ENCODE results near the gene UGT2B17. TPM values are rescaled to one million over a fixed set of nuclear protein-coding genes. Genes with fewer than 3 reads are reported as not detected.

The UGT2B17 gene
- total and polyA plus RNA-seq, 10 of the 15 experiments (the other 5 are each of a cell fraction or from before 2014, with no cell fraction given), result 0.15 TPM; not detected in 9

DNA sequence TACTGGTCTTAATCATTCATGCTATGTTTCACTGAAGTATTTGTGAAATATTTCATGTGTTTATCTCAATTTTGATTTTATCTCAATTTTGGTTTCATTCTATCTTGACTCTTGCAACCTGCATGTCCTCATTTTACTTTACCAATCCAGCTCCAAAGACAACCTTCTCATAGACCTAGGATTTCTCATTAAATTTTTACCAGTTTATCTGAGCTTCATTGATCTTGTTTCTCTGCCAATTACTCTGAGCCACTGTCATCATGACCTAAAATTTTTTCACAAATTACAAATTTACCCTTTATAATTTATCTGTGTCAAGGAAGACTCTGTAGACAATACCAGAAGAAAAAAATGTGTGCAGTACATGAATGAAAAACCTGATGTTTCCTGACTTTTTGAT, 18.6 kb upstream of the UGT2B17 start (continued):
- TF ChIP-seq, protein P1, sequence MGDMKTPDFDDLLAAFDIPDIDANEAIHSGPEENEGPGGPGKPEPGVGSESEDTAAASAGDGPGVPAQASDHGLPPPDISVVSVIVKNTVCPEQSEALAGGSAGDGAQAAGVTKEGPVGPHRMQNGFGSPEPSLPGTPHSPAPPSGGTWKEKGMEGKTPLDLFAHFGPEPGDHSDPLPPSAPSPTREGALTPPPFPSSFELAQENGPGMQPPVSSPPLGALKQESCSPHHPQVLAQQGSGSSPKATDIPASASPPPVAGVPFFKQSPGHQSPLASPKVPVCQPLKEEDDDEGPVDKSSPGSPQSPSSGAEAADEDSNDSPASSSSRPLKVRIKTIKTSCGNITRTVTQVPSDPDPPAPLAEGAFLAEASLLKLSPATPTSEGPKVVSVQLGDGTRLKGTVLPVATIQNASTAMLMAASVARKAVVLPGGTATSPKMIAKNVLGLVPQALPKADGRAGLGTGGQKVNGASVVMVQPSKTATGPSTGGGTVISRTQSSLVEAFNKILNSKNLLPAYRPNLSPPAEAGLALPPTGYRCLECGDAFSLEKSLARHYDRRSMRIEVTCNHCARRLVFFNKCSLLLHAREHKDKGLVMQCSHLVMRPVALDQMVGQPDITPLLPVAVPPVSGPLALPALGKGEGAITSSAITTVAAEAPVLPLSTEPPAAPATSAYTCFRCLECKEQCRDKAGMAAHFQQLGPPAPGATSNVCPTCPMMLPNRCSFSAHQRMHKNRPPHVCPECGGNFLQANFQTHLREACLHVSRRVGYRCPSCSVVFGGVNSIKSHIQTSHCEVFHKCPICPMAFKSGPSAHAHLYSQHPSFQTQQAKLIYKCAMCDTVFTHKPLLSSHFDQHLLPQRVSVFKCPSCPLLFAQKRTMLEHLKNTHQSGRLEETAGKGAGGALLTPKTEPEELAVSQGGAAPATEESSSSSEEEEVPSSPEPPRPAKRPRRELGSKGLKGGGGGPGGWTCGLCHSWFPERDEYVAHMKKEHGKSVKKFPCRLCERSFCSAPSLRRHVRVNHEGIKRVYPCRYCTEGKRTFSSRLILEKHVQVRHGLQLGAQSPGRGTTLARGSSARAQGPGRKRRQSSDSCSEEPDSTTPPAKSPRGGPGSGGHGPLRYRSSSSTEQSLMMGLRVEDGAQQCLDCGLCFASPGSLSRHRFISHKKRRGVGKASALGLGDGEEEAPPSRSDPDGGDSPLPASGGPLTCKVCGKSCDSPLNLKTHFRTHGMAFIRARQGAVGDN (IDR thresholded peaks at IDR 0.05), result no peak
- TF ChIP-seq FOXK2 (IDR thresholded peaks at IDR 0.05) (no peak), EZH2 (IDR thresholded peaks at IDR 0.05; ENCODE audit: borderline replicate concordance, control insufficient read depth, low read depth, low read length) (no peak)

DNA sequence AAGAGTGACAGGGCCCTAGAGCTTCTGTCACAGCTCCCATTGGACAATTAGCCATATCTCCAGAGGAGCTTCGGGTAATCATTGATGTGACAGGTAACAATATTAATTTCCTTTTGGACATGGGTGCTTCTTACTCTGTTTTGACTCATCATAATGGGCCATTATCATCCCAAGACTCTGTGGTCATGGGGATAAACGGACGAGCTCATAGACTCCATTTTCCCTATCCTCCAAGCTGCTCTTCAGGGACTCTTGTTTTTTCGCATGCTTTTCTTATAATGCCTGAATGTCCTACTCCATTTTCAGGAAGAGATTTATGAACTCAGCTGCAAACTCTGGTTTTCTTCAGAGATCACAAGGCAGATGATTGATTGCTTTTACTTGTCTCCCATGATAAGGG, 17.0 kb upstream of the UGT2B17 start:
- no peak for ATAC-seq
- Histone ChIP-seq H3K4me1 (ENCODE audit: control insufficient read depth, insufficient read depth, low read length) (no peaks in the 10 kb centered on the region), H3K27ac (ENCODE audit: control insufficient read depth, insufficient read depth) (no peak overlapping the region), H3K9ac (ENCODE audit: control insufficient read depth, insufficient read depth, low read length) (no peak overlapping the region), H3K4me3 (no peak overlapping the region), H4K20me1 (ENCODE audit: control insufficient read depth, insufficient read depth) (no peaks in the 10 kb centered on the region), H2AFZ (ENCODE audit: control insufficient read depth, low read depth, low read length) (no peak overlapping the region), H3K9me3 (replicated peaks; ENCODE audit: control insufficient read depth, insufficient read depth, low read length) (no peaks in the 10 kb centered on the region), H3K4me2 (ENCODE audit: control insufficient read depth, insufficient read depth) (no peak overlapping the region), H3K79me2 (ENCODE audit: control insufficient read depth, insufficient read depth, low read length) (no peaks in the 10 kb centered on the region), H3K36me3 (ENCODE audit: control insufficient read depth in 2 of 2, insufficient read depth in 2 of 2, low read length in 1 of 2) (no peaks in the 10 kb centered on the region), H3K27me3 (replicated peaks in 1 of 2; ENCODE audit: control insufficient read depth in 2 of 2, insufficient read depth in 2 of 2, low read length in 1 of 2) (no peaks in the 10 kb centered on the region)
- no CpG with 5 or more reads among the region's 4 CpGs for WGBS (ENCODE audit: insufficient coverage, insufficient replicate concordance, low lambda C conversion rate, missing lambda C conversion rate)
- no peak for FAIRE-seq
- SMC1A ChIA-PET (ENCODE audit: uncharacterized antibody, unreplicated experiment), result no interaction called here
- TF ChIP-seq JUNB (IDR thresholded peaks at IDR 0.05) (no peak), TCF3 (IDR thresholded peaks at IDR 0.05; ENCODE audit: borderline replicate concordance, insufficient read depth, low read depth, low read length) (no peak), RFX5 (IDR thresholded peaks at IDR 0.05; ENCODE audit: low read depth, low read length) (no peak), ZNF24 (IDR thresholded peaks at IDR 0.05) (no peak), RBBP5 (conservative IDR thresholded peaks at IDR 0.05) (no peak), WRNIP1 (IDR thresholded peaks at IDR 0.05; ENCODE audit: borderline replicate concordance, low read depth, low read length) (no peak), SUZ12 (IDR thresholded peaks at IDR 0.05; ENCODE audit: unreplicated experiment) (no peak), EED (IDR thresholded peaks at IDR 0.05; ENCODE audit: low read depth) (no peak), HCFC1 (IDR thresholded peaks at IDR 0.05; ENCODE audit: low read length) (no peak), FOXK2 (IDR thresholded peaks at IDR 0.05) (no peak)
- no TSS peak for BruUV-seq (replicated peaks)
- CTCF ChIA-PET, result no interaction called here
- no peak for DNase-seq (ENCODE audit: low read depth, low spot score)
- in situ Hi-C loops (cut with MboI), result loop anchor here (25.0 kb wide), 1 partner anchor 94 kb away; no protein-coding TSS in a partner anchor
- RAD21 ChIA-PET (ENCODE audit: unreplicated experiment), result no interaction called here
- intact Hi-C loops (cut with micrococcal nuclease; ENCODE audit: unreplicated experiment), result no loop called here
- POLR2A ChIA-PET, result no interaction called here
